Central memory CD4-positive, alpha-beta T cell (primary cell): ENCODE results near the gene LITAF.
"Not testable (repeated sequence)": the region's sequence is repeated elsewhere in the genome, so short reads cannot be mapped to it uniquely, and the experiment has no call there.

Source experiments
- DNase-seq: peaks from one replicate; pipeline ENCODE4 v3.0.0; 2022

Gene LITAF

DNA sequence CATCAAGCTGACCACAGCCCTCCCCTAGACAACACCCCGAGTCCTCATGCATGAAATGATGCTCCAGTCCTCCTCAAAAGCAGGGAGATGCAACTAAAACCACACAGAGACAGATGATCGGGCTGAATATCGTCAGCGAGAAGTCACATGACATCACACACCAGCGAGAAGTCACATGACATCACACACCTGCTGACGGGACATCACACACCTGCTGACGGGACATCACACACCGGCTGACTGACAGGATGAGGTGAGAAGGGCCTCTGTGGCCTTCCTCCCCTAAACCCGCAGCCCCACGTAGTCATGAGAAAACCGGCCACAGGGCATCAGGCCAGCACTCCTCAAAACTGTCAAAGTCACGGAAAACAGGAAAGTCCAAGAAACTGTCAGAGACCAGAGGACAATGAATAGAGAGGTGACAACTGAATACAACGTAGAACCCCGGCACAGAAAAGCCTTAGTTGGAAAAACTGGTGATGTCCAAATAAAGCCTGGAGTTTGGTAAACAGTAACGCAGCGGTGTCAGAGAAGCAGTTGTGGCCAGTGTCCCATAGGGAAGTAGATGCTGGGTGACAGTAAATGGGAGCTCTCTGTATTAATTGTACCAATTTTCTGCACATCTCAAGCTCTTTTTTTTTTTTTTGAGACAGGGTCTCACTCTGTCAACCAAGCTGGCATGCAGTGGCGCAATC lies 14.3 kb downstream of the LITAF start:
- DNase-seq = peak; percentile 85

DNA sequence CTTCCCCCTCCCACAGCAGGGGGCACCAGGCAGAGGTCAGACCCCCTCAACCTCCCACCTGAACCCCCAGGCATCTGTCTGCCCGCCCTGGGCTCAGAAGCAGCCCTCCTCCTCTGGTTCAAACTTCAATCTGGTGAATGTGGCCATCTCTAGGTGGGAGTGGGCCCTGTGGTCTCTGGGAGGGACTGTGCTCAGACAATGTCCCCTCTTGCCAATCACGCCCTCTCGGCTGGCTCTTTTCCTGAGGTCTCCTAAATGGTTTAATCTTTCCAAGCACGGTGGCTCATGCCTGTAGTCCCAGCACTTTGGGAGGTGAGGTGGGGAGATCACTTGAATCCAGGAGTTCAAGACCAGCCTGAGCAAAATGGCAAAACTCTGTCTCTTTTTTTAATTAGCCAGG lies 15.2 kb downstream of the LITAF start:
- no peak for DNase-seq

DNA sequence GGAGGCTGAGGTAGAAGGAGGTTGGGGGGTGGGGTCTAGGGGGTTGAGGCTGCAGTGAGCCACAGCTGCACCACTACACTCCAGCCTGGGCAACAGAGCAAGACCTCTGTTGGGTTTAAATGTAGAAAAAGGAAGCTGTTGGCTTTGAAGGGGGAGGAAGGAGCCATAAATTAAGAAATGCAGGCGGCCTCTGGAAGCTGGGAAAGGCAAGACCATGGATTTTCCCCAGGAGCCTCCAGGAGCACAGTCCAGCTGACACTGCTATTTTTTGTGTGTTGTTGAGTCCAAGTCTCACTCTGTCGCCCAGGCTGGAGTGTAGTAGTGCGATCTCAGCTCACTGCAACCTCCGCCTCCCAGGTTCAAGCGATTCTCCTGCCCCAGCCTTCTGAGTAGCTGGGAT lies 15.9 kb downstream of the LITAF start:
- no peak for DNase-seq

DNA sequence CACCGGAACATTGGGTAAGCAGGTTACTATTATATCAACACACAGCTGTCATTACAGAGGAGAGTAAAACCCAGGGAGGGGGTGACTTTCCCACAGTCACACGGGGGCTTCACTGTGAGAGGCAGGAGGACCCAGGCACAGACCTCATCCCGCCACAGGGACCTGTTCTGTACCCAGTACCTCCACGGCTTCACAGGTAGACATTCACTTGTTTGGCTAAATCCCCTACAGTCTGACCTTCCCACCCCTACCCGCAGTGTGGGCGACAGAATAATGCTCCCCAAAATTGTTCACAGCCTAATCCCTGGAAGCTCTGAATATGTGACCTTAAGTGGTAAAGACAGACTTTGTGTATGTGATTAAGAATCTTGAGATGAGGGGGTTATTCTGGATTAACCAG lies 16.5 kb downstream of the LITAF start:
- no peak for DNase-seq

DNA sequence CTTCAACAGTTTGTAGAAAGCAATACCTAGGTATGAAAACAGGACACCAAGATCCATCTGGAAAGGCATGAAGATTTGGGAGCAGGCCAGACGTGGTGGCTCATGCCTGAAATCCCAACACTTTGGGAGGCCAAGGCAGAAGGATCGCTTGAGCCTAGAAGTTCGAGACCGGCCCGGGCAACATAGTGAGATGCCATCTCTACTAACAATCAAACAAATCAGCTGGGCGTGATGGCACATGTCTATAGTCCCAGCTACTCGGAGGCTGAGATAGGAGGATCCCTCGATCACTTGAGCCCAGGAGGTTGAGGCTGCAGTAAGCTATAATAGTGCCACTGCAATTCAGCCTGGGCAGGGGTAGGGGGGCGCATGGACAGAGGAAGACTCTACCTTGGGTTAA lies 20.3 kb downstream of the LITAF start:
- no peak for DNase-seq

DNA sequence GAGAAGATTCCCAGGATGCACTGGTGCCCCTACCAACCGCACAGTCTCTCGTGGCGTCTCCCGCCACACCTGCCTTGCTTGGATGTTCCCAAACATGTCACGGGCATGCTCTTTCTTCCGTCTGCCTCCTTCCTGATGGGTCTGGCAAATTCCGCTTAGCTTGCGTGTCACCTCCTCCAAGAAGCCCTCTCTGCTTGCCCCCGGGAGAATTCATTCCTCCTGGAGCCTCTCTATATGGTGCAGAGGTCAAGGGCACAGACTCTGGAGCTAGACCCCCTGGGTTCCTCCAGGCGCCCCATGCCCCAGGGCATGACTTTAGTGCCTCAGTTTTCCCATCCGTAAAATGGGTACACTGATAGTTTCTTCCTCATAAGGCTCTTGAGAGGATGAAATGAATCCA lies 21.1 kb downstream of the LITAF start:
- DNase-seq = no peak

DNA sequence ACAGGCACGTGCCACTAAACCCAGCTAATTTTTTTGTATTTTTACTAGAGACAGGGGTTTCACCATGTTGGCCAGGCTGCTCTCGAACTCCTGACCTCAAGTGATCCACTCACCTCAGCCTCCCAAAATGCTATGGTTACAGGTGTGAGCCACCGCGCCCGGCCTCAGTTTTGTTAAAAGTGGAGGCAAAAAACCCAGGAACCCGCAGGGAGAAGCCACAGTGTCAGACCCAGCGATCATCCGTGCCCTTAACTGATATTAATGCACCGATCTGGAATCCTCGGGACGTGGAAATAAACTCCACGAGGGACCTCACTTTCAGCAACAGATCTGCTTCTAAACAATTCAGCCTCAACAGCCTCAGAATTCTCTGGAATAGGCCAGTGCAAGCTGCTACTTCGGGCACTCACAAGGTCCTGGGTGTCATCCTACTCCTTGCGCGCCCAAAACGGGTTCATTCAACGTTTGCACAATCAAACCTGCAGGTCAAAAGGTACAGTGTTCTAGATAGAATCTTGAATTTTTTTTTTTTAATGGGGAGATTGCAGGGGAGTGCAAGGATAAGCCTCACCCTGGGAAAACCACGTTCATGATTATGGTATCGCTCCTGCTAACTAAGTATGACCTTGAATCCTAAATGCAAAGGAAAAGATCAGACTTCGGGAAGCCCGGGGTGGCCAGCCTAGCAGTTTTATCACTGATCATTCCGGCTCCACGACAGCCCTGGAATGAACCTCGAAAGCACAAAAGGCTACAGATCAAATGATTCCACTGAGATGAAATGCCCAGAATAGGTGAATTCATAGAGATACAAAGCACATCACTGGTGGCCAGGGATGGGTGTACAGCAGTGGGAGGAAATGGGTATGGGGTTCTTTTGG lies 22.4 kb downstream of the LITAF start:
- no peak for DNase-seq

DNA sequence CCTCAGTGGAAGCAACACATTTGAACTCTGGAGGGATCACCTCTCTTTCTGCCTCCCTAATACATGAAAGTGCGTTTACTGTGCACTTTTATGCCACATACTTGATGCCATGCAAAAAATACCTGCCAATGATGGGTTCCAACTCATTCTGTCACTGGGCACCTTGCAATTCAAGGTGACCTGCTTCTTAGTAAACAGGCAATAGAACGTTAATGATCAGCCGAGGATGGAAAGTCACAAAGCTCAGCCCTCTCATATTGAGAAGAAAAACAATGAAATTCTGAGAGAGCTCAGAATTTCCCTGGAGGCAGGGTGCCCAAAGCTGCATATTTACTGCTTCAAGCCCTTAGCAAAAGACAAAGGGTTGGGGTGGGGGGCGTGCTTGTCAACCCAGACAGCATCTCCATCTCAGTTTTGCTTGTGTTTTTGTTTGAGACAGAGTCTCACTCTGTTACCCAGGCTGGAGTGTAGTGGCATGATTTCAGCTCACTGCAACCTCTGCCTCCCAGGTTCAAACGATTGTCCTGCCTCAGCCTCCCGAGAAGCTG lies 23.2 kb downstream of the LITAF start:
- DNase-seq = no peak

DNA sequence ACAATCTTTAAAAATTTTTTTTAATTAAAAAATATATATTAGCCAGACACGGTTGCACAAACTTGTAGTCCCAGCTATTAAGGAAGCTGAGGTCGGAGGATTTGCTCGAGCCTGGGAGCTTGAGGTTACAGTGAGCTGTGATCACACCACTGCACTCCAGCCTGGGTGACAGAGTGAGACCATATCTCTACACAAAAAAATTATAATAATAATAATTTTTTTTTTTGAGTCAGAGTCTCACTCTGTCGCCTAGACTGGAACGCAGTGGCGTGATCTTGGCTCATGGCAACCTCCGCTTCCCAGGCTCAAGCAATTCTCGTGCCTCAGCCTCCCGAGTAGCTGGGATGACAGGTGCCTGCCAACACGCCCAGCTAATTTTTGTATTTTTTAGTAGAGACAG lies 23.8 kb downstream of the LITAF start:
- no peak for DNase-seq

DNA sequence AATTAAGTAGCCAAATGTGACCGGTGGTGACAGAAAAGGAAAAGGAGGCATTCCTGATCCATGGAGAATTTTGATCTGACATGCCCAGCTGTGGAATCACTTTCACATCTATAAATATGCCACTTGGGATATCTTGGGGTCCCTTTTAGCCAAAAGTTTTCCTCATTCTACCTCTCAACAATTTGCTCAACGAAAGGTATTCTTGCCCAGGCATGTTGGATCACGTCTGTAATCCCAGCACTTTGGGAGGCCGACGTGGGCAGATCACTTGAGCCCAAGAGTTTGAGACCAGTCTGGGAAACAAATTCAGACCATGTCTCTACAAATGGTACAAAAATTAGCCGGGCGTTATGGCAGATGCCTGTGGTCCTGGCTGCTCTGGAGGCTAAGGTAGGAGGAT lies 24.3 kb downstream of the LITAF start:
- no peak for DNase-seq

DNA sequence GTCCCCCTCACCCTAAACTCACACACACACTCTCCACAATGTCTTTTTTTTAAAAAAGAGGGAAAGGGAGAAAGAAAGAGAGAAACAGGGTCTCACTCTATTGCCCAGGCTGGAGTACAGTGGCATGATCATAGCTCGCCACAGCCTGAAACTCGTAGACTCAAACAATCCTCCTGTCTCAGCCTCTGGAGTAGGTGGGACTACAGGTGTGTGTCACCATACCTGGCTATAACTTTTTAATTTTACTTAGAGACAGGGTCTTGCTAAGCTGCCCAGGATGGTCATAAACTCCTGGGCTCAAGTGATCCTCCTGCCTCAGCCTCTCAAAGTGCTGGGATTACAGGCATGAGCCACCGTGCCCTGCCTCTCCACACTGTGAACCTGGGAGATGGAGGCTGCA lies 24.9 kb downstream of the LITAF start:
- no peak for DNase-seq

DNA sequence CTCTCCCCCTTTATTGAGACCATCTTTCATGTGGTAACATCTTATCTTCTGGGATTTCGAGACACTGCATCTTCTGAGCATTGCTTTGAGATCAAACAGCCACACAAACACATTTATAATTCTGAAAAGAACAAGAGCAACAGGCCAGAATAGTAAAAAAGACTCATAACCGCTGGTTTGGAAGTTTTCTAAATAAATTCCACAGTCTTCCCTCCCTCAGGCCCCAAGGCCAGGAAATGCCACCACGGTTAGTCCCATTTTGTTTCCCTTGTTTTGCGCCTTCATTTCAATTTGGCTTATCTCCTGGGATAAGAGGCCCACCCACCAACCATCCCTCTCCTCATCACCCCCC lies 25.3 kb downstream of the LITAF start:
- no peak for DNase-seq

DNA sequence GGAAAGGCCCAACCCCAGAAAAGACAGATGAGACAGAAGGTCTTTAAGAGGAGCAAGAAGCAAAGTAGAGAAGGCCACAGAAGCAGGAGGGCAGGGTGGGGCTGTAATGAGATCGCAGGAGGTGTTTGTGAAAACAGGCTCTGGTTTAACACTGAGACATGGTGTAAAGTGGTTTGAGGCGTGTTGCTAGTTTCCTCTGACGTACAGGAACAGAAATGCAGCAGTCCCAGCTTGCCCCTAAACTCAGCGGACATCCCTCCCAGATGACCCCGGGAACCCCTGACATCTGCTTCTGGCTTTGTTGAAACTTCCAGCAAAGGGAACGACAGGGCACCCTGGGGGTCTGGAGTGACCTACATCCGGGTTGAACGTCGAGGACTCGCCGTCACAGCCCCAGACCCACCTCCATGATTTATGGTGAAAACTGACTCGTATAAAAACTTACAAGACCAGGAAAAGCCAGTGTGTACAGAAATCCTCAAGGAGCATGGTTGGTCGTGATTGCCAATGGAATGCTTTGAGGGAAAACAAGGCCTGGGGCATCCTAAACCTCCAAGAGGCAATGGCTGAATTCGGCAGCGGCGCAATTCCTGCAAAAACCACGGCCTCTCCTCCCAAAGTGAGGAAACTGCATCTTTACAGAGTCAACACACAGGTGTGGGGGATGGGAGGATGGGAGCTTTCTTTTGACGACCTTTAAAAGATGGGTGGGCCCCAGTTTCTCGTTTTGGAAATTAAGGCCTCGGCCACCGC lies 25.8 kb downstream of the LITAF start:
- peak; percentile 89 for DNase-seq

DNA sequence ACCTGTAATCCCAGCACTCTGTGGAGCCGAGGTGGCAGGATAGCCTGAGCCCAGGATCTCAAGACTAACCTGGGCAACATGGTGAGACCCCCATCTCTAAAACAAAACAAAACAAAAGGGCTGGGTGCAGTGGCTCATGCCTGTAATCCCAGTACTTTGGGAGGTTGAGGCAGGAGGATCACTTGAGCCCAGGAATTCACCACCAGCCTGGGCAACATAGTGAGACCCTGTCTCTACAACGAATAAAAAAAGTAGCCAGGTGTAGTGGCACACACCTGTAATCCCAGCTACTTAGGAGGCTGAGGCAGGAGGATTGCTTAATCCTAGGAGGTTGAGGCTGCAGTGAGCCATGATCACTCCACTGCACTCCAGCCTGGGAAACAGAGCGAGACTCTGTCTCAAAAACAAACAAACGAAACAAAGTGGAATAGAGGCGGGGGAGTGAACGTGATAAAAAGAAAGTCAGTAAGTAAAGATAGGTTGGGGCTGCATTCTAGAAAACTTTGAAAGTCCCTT lies 28.4 kb downstream of the LITAF start:
- DNase-seq = not testable (repeated sequence)

DNA sequence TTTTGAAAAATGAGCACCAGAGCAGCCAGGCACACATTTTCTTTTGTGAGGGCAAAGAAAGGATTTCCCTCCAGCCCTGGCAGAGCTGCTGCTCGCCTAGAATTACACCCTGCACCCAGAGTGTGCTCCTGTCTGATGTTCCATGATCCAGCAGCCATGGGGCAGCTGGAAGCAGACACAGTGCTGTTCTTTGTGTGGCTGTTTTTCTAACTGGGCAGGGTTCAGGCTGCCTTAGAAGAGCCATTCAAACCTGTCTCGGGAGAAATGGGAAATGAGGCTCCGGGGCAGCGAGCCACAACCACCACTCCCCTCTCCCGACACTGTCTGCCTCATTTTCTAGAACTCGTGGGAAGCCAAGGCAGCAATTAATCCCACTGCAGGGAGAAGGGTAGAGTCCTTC lies 28.9 kb downstream of the LITAF start:
- no peak for DNase-seq

DNA sequence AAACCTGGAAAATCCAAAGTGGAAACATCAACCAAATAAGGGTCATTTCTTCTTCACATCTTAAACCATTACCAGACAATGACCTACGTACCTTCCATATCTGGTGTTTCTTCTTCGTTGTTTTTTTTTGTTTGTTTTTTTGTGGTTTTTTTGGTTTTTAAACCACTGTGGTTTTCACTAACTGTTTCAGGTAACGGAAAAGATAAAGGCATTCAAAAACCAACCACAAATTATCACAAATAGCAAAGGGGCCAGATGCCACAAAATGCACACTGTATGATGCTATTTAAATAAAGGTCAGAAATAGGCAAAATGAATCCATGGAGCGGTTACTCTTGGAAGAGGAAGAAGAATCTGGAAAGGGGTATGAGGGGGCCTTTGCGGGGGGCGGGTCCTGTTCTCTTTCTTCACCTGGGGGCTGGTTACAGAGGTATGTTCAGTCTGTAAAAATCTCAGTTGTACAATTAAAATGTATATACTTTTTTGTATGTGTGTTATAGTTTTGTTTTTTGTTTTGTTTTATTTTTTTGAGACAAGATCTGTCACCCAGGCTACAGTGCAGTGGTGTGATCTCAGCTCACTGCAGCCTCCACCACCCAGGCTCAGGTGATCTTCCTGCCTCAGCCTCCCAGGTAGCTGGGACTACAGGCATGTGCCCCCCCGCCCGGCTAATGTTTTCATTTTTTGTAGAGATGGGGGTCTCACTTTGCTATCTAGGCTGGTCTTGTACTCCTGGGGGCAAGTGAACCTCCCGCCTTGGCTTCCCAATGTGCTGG lies 29.6 kb downstream of the LITAF start:
- DNase-seq = peak; percentile 44

DNA sequence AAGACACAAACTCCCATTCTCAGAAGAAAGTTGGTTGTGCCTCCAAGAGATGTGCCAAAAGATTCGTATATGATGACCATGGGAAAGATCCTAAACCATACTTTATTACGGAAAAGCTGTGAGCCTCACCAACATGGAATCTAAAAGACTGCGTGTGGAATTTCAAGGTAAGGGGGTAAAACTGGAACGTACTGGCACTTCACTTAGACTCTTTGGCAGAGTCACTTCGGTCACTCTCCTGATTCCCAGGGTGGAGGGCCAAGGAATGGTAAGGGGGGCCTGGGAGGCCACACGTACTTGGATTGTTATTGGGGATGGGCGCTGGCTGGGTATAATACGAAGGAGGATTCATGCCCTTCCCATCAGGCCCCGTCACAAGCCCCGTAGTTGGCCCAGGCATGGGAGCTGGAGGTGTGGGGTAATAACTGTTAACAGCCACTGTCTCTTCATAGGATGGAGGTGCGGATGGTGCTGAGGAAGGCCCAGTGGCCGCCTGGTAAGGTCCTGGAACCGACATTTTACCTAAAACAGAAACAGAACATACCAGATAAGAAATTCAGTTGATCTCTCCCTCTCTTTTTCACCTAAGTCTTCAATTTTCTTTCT lies 30.4 kb downstream of the LITAF start:
- no peak for DNase-seq

DNA sequence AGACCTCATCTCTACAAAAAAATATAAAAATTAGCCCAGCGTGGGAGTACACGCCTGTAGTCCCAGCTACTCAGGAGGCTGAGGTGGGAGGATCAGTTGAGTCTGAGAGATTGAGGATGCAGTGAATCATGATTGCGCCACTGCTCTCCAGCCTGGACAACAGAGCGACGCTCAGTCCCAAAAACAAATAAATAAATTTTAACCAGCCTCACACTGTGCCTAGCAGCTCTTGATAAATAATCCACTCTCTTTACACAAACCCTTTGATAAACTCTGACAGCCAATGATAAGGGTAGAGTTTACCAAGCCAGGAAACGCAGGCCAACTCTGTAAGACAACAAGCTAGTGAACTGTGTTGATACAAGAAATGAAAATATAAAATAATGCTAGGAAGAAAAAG lies 32.7 kb downstream of the LITAF start:
- no peak for DNase-seq

DNA sequence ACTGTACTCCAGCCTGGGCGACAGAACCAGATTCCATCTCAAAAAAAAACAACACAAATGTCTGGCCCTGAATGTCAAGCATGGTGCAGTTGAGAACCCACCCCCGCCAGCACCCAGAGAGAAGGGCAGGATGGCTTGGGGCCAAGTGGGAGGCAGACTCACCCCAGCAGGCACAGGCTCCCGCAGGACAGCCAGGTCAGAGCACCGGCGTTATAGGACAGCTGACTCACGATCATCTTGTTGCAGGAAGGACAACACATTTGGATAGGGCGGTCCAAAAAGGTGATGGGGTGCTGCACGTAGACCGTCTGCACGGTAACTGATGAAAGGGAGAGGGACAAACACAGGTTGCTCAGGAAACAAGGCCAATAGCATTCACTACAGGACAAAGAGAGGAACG lies 33.3 kb downstream of the LITAF start:
- DNase-seq = no peak

DNA sequence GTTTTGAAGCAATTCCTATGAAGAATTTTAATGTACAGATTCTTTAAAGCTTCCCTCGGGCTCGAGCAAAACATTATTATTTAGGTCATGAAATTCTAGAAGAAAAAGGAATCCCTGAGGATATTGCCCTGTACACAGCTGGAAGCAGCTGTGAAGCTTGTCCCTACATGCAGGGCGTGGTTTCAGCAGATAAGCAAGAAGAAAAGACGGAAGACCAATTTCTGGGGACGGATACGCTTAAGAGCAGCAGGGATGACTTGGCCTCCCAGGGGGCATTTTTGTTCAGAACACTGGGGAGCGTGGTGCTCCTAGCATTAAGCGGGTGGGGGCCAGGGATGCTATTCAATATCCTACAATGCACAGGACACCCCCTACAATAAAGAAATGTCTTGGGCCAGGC lies 34.3 kb downstream of the LITAF start:
- DNase-seq = no peak

DNA sequence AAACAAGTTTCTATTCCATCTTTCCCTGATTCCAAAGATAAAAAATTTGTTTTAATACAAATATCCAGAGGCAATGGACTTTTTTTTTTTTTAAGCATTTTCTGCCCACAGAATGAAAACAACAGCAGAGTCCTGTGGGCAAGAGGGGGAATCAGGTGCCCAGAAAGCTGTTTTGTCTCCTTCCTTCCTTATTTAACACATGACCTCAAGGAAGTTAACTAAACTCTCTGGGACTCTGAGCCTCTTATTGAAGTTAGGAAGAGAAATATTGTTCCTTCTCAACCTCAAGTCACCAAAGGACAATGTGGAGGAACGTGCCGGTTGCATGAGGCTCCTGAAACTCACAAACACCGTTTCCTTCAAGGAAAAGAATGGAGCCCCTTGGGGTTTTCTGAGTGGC lies 34.9 kb downstream of the LITAF start:
- no peak for DNase-seq
